GM10847 (cell line): ENCODE data around the gene NAT8.

Experiments used
- POLR2A ChIP-seq: IDR thresholded peaks from 2 replicates; pipeline ENCODE4 v1.6.1; 2011; ENCODE audit not compliant: insufficient read length; ENCODE audit errors: extremely low read depth

Gene NAT8, protein sequence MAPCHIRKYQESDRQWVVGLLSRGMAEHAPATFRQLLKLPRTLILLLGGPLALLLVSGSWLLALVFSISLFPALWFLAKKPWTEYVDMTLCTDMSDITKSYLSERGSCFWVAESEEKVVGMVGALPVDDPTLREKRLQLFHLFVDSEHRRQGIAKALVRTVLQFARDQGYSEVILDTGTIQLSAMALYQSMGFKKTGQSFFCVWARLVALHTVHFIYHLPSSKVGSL

DNA sequence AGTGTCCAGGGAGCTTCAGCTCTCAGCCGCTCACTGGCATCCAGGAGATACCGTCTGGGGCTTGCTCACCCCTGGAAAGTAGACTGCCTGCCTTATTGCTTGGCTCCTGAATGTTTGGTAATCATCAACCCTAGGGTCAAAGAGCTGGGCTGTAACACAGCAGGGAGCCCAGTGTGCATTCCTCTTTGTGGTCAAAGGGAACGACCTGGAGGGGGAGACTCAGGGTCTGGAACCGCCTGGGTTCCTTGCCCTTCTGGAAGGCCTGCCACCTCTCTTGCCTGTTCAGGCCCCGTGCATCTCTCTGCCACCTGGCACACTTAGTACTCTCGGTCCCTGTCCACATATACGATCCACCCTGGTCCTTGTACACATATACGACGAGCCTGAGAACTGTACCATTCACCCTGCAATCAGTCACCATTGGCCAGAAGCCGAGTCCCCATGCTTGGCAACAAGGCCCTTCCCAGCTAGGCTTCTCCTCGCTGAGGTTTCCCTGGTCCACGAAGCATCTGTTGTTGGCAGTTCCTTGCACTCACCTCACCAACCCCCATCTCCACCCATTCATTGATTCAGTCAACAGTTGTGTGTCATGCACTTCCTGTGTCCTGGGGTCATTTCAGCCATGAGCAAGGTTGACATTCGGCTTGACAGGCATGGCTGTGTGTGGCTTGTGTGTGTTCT is at the start of gene NAT8:
NAT8 (minus strand) TSS at position 85 of the 681 bp plus-strand sequence. CDS start 794 bp downstream, outside the sequence.
- TF ChIP-seq POLR2A = no peak

DNA sequence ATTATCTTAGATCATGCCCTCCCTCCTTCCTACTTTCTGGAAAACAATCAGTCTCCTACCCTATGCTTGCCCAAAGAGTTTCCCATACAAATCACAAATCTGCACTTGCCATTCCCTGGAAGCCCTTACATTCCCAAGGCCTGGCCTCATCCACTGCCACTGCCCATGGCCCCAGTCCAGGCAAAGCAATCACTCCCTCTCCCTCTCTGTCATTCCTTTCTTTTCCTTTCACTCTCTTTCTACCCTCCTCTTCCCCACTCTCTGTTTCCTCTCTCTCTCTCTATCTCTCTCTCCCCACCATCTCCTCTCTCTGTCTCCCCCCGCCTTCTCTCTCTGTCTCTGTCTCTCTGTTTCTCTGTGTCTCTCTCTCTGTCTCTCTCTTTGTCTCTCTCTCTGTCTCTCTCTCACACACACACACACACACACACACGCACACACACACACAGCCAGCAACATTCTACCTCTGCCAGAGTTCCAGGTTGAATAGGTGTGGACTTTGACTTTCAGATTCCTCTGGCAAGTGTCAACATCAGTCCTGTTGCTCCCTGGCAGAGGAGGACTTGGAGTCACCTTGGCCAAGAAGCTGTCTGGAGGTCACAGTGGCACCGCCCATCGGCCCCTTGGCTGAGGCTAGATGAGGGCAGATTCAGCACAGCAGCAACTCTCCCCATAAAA is 43.7 kb upstream of the NAT8 start:
- TF ChIP-seq POLR2A = no peak

- TF ChIP-seq POLR2A = no peak
Observed at GRCh38 chr2:73654175-73654574, 12.0 kb upstream of the NAT8 start.

DNA sequence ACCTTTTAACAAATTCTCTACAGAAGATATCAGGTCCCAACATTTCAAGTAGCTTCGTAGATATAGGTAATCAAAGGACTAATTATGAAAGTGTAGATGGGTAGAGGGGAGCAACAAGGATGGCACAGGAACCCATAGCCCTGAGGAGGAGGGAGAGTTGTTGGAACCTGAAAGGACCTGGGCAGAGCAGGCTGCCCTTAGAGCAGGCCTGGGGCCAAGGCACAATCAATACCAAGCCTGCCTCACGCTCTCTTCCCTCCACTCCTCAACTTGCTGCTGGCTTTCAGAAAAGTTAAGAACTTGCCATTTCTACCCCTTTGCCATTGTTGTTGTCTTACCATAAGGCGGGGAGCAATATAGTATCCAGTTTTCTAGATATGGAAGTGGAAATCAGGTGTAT is 10.1 kb upstream of the NAT8 start:
- no peak for TF ChIP-seq POLR2A

GRCh38 chr2:73651591-73652230 is 9.5 kb upstream of the NAT8 start:
- TF ChIP-seq POLR2A = no peak

DNA sequence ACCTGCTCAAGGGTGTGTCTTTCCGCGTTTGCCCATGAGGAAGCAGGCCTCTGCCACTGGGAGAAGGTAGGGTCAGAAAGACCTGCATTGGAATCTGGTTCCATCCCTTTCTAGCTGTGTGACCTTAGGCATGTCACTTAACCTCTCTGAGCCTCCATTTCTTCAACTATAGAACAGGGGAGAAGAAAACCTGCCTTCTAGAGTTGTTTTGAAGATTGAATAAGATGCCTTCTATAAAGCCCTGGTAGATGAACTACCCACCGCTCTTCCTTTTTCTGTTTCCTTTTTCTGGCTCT is 507 bp downstream of the NAT8 start:
- TF ChIP-seq POLR2A = no peak

DNA sequence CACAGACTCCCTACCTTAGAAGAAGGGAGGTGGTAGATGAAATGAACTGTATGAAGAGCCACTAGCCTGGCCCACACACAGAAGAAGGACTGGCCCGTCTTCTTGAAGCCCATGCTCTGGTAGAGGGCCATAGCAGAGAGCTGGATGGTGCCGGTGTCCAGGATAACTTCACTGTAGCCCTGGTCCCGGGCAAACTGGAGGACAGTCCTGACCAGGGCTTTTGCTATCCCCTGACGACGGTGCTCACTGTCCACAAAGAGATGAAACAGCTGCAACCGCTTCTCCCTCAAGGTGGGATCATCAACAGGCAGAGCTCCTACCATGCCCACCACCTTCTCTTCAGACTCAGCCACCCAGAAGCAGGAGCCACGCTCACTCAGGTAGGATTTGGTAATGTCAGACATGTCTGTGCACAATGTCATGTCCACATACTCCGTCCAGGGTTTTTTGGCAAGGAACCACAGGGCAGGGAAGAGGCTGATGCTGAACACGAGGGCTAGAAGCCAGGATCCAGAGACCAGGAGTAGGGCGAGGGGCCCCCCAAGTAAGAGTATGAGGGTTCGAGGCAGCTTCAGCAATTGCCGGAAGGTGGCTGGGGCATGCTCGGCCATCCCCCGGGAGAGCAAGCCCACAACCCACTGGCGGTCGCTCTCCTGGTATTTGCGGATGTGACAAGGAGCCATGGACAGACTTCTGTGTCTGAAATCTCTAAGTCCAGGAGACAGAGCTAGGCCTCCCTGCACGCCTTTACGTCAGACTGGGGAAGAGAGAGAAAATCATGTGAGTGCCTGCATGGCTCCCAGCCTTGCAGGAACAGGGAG is 1.1 kb downstream of the NAT8 start:
- no peak for TF ChIP-seq POLR2A

GRCh38 chr2:73640511-73640911 is 1.7 kb downstream of the NAT8 start:
- TF ChIP-seq POLR2A = no peak

- no peak for TF ChIP-seq POLR2A
Observed at GRCh38 chr2:73638429-73638828, 3.8 kb downstream of the NAT8 start.

DNA sequence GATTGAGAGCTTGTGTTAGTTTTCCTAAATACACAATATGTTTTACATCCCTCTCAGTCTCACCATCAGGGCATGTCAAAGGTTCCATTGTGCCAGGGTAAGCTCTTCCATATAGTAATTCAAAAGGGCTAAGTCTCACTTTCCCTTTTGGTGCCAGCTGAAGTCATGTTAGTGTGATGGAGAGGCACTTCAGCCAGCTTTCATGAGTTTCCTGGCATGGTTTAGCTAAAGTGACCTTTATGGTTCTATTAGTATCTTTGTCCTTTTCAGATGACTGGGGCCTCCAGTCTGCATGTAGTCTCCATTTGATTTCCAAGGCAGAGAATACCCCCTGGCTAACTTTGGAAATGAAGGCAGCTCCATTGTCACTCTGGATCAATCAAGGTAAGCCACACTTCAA is 27.2 kb downstream of the NAT8 start:
- no peak for TF ChIP-seq POLR2A

DNA sequence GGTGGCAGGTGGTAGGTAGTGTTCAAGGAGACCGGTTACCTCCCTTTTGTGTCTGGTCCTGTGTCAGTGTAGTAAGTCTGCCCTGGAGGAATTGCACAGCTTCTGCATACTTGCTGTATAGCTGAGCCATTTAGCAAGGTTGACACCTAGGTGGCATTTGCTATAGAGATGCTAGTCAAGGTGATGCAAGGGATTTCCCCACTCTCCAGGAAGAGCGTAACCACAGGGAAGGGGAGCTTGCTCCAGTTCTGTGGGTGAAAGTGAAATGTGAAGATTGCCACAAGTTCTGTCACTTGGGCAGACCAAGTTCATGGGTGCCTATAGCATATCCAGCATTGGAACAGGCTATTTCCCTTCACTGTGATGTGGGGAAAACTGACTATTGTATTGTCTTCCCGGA is 28.1 kb downstream of the NAT8 start:
- TF ChIP-seq POLR2A = no peak

GRCh38 chr2:73611867-73612266 is 30.4 kb downstream of the NAT8 start:
- no peak for TF ChIP-seq POLR2A

GRCh38 chr2:73611193-73611592 is 31.0 kb downstream of the NAT8 start:
- TF ChIP-seq POLR2A = no peak

GRCh38 chr2:73610111-73610510 is 32.1 kb downstream of the NAT8 start:
- TF ChIP-seq POLR2A = no peak

GRCh38 chr2:73601780-73602179 is 40.4 kb downstream of the NAT8 start:
- TF ChIP-seq POLR2A = no peak
